ENCODE measurements around the gene KRTAP5-2.
"Not testable (repeated sequence)": the region's sequence is repeated elsewhere in the genome, so short reads cannot be mapped to it uniquely, and the experiment has no call there.

Gene KRTAP5-2

GRCh38 chr11:1589996-1590395 is 8.1 kb downstream of the KRTAP5-2 start:
- no peak for DNase-seq (ENCODE audit: low spot score)

DNA sequence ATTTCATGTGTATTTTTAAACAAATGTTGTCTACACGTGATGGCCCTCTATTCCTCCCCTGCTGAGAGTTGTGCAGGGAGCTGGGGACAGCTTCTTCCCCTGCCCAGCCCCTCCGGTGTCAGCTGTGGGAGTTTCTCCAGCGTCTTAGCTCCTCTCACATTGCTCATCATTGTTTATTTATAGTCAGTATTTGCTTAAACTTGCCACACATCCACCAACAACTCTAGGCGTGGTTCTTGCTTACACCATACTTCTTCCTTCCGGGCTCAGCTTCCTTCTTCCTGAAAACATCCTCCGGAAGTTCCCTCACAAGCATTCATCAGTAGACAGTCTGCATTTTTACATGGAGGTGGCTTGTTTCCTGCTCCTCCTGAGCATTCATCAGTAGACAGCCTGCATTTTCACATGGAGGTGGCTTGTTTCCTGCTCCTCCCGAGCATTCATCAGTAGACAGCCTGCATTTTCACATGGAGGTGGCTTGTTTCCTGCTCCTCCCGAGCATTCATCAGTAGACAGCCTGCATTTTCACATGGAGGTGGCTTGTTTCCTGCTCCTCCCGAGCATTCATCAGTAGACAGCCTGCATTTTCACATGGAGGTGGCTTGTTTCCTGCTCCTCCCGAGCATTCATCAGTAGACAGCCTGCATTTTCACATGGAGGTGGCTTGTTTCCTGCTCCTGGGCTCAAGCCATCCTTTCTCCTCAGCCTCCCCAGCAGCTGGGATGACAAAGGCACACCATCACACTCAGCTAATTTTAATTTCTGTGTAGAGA is 8.7 kb downstream of the KRTAP5-2 start:
- not testable (repeated sequence) for DNase-seq (ENCODE audit: low spot score)

GRCh38 chr11:1586699-1587098 is 11.4 kb downstream of the KRTAP5-2 start:
- DNase-seq (ENCODE audit: low spot score), result no peak

- DNase-seq (ENCODE audit: low spot score), result not testable (repeated sequence)
Measured at GRCh38 chr11:1584661-1585370, 13.3 kb downstream of the KRTAP5-2 start, which contains the start of gene KRTAP5-1. KRTAP5-1 (minus strand) TSS chr11:1585283; CDS start chr11:1585249, 34 bp downstream.

GRCh38 chr11:1582909-1583308 is 15.2 kb downstream of the KRTAP5-2 start:
- DNase-seq (ENCODE audit: low spot score), result not testable (repeated sequence)

DNA sequence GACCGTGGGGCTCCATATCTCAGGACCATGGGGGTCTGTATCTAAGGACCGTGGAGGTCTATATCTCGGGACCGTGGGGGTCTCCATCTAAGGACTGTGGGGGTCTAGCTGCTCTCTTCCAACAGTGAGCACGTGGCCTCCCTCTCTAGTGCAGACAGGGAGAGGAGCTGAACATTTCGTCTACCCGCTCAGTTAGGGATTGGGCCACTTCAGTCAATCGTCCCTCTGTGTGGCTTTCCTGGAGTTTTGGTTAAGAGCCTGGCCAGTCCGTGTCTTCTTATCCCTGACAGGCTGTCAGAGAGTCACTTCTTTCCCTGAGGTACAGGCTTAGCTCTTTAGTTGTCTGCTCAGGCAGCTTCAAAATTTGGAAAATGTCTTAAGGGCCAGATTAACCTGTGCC is 16.1 kb downstream of the KRTAP5-2 start:
- no peak for DNase-seq (ENCODE audit: low spot score)

DNA sequence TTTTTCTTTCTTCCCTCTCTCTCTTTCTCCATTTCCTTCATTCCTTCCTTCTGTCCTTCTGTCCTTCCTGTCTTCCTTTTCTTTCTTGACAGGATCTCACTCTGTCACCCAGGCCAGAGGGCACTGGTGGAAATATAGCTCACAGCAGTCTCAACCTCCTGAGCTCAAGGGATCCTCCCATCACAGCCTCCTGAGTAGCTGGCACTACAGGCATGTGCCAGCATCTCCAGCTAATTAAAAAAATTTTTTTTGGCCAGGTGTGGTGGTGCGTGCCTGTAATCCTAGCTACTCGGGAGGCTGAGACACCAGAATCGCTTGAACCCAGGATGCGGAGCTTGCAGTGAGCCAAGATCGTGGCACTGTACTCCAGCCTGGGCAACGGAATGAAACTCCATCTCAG is 21.3 kb downstream of the KRTAP5-2 start:
- DNase-seq (ENCODE audit: low spot score), result no peak

- DNase-seq (ENCODE audit: low spot score), result not testable (repeated sequence)
Measured at GRCh38 chr11:1575756-1576155, 22.3 kb downstream of the KRTAP5-2 start.

GRCh38 chr11:1574933-1575242 is 23.2 kb downstream of the KRTAP5-2 start:
- no peak for DNase-seq (ENCODE audit: low spot score)

- peak; percentile 90 for DNase-seq (ENCODE audit: low spot score)
Measured at GRCh38 chr11:1574238-1574932, 23.7 kb downstream of the KRTAP5-2 start.

GRCh38 chr11:1573903-1574237 is 24.2 kb downstream of the KRTAP5-2 start:
- no peak for DNase-seq (ENCODE audit: low spot score)

- no peak for DNase-seq (ENCODE audit: low spot score)
Measured at GRCh38 chr11:1573077-1573902, 24.8 kb downstream of the KRTAP5-2 start.

- peak; percentile 98 for DNase-seq (ENCODE audit: low spot score)
Measured at GRCh38 chr11:1572197-1573076, 25.7 kb downstream of the KRTAP5-2 start, which contains the start of gene DUSP8. DUSP8 (minus strand) TSS chr11:1572271; CDS start chr11:1565826, 6,445 bp downstream.

DNA sequence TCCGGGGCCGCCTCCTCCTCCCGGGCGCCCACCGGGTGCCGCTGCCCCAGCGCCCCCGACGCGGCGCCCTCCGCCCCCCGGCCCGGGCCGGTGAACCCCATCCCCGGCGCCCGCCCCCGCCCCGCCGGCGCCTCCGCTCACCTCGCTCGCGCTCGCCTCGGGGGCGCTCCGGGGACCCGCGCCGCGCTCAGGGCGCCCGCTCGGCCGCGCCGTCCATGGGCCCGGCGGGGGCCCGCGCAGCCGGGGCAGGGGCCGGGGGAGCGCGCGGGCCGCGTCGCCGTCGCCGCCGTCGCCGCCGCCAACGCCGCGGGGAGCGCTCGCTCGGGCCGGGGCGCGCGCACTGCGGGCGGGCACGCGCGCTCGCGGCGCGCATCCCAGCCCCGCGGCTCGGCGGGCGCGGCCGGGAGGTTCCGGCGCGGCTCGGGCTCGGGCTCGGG is 26.3 kb downstream of the KRTAP5-2 start:
- no peak for DNase-seq (ENCODE audit: low spot score)

GRCh38 chr11:1570896-1571759 is 27.0 kb downstream of the KRTAP5-2 start:
- DNase-seq (ENCODE audit: low spot score), result no peak

DNA sequence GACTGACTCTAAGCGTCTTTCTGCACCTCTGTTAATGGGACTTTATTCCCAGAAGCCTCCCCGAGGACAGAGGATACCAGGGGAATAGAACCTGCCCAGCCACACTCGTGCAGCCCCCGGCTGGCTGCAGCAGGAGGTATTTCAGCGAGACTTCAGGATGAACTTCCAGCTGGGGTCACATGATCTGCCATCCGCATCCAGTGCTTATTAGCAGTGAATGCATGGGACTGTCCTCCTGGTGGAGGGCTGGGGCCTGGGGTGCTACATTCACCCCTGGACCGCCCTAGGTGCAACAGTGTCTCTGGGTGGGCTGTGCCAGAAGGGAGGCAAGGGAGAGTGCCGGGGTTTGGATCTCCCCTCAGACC is 27.6 kb downstream of the KRTAP5-2 start:
- DNase-seq (ENCODE audit: low spot score), result no peak

- no peak for DNase-seq (ENCODE audit: low spot score)
Measured at GRCh38 chr11:1570001-1570453, 28.1 kb downstream of the KRTAP5-2 start.

DNA sequence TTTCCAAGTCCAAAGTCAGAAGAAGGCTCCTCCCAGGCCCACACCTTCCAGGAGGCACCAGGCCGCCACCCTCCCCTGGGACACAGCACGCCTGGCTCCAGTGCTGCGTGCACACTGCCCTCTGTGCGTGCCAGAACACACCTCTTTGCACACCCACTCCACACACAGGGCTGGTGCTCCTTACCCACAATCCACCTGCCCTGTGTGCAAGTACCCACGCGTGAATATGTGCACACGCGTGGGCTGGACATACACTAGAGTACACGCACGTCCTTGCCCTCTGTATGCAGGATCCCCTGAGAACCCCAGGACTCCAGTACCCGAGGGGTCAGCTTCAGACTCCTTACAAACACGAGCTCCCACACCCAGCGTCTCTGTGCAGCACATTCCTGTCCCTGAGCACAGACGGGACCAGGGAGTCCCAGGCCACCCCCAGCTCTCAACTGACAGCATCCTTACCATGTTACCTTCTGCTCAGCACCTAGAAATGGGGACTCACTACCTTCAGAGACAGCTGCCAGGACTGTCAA is 28.8 kb downstream of the KRTAP5-2 start:
- no peak for DNase-seq (ENCODE audit: low spot score)

- DNase-seq (ENCODE audit: low spot score), result no peak
Measured at GRCh38 chr11:1568441-1568911, 29.6 kb downstream of the KRTAP5-2 start.

DNA sequence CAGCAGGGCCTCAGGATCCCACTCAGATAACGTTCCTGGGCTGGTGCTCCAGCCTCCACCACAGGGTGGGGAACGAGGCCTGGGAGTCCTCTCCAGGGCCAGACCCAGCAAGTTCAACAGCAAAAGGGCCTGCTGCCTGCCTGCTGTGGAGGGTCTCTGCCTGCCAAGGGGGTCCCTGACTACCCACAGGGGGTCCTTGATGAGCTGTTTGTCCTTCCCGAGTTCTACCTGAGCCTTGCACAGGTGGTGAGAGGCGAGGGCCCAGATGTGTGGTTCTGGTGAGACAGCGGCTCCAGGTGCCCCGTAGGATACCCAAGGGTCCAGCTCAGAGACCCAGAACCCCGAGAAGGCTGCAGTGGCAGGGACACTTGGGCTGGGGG is 30.4 kb downstream of the KRTAP5-2 start:
- DNase-seq (ENCODE audit: low spot score), result no peak
